Measurements from ENCODE around the gene FAM177A1. TPM values are rescaled to one million over a fixed set of nuclear protein-coding genes. Genes with fewer than 3 reads are reported as not detected.
"Not testable (repeated sequence)": the region's sequence is repeated elsewhere in the genome, so short reads cannot be mapped to it uniquely, and the experiment has no call there.

FAM177A1 gene
- 10 to 100 TPM; 44.3 to 64.5 TPM for total RNA-seq

GRCh38 chr14:35046048-35046750 is at the start of gene FAM177A1:
Gene FAM177A1, plus strand, starts transcription at chr14:35046272. Its CDS starts 192 bp downstream, at chr14:35046464.
- DNase-seq (ENCODE audit: low spot score in 2 of 2): peak; percentile 96 to 98
- ATAC-seq: peak; percentile 92 to 95
- Mint-ChIP-seq H3K36me3 (peaks cover 0 to 7% of the 10 kb centered on the region in 2 donors), H3K9me3 (no peaks in the 10 kb centered on the region), H3K27ac (peak within 1 kb of the TSS; percentile 95 to 99)

GRCh38 chr14:34997762-34998161 is 48.3 kb upstream of the FAM177A1 start:
- ATAC-seq (no peak), DNase-seq (ENCODE audit: low spot score in 2 of 2) (no peak)
- Mint-ChIP-seq H3K9me3 (no peaks in the 10 kb centered on the region), H3K27ac (no peak overlapping the region), H3K36me3 (peaks cover 0 to 7% of the 10 kb centered on the region in 2 donors)

- H3K27ac Mint-ChIP-seq: no peak overlapping the region
- DNase-seq (ENCODE audit: low spot score in 2 of 2): no peak
- H3K36me3 Mint-ChIP-seq: peaks cover 0 to 7% of the 10 kb centered on the region in 2 donors
- ATAC-seq: no peak
- no peaks in the 10 kb centered on the region for H3K9me3 Mint-ChIP-seq
Observed at GRCh38 chr14:34999500-34999899, 46.6 kb upstream of the FAM177A1 start.

- no peak for ATAC-seq
- no peaks in the 10 kb centered on the region for H3K9me3 Mint-ChIP-seq
- H3K36me3 Mint-ChIP-seq: peaks cover 0 to 7% of the 10 kb centered on the region in 2 donors
- no peak for DNase-seq (ENCODE audit: low spot score in 2 of 2)
- H3K27ac Mint-ChIP-seq: no peak overlapping the region
Observed at GRCh38 chr14:35001621-35002020, 44.5 kb upstream of the FAM177A1 start.

GRCh38 chr14:35004839-35005238 is 41.2 kb upstream of the FAM177A1 start:
- H3K36me3 Mint-ChIP-seq: no peaks in the 10 kb centered on the region
- H3K27ac Mint-ChIP-seq: no peak overlapping the region
- ATAC-seq (no peak), DNase-seq (ENCODE audit: low spot score in 2 of 2) (no peak)
- no peaks in the 10 kb centered on the region for H3K9me3 Mint-ChIP-seq

GRCh38 chr14:35016568-35016967 is 29.5 kb upstream of the FAM177A1 start:
- peaks cover 19 to 22% of the 10 kb centered on the region in 2 donors for H3K36me3 Mint-ChIP-seq
- no peak for DNase-seq (ENCODE audit: low spot score in 2 of 2)
- H3K9me3 Mint-ChIP-seq: no peaks in the 10 kb centered on the region
- no peak for ATAC-seq
- H3K27ac Mint-ChIP-seq: peak overlapping the region in 1 of 2 donors; percentile 82

- no peak for ATAC-seq
- H3K9me3 Mint-ChIP-seq: no peaks in the 10 kb centered on the region
- peaks cover 18 to 21% of the 10 kb centered on the region in 2 donors for H3K36me3 Mint-ChIP-seq
- H3K27ac Mint-ChIP-seq: no peak overlapping the region
- DNase-seq (ENCODE audit: low spot score in 2 of 2): no peak
Observed at GRCh38 chr14:35020713-35021112, 25.4 kb upstream of the FAM177A1 start.

GRCh38 chr14:35028435-35028834 is 17.6 kb upstream of the FAM177A1 start:
- no peak for ATAC-seq
- Mint-ChIP-seq H3K9me3 (peaks cover 2 to 3% of the 10 kb centered on the region in 2 donors), H3K27ac (no peak overlapping the region), H3K36me3 (peaks cover 10 to 38% of the 10 kb centered on the region in 2 donors)
- no peak for DNase-seq (ENCODE audit: low spot score in 2 of 2)

- Mint-ChIP-seq H3K9me3 (peaks cover 11 to 15% of the 10 kb centered on the region in 2 donors), H3K36me3 (peaks cover 29 to 54% of the 10 kb centered on the region in 2 donors)
- no peak for ATAC-seq
Observed at GRCh38 chr14:35032562-35032961, 13.5 kb upstream of the FAM177A1 start.

GRCh38 chr14:35034440-35034833 is 11.6 kb upstream of the FAM177A1 start:
- no peak overlapping the region for H3K27ac Mint-ChIP-seq
- peaks cover 11 to 15% of the 10 kb centered on the region in 2 donors for H3K9me3 Mint-ChIP-seq
- peak in 1 of 2 donors; percentile 11 for DNase-seq (ENCODE audit: low spot score in 2 of 2)
- no peak for ATAC-seq
- H3K36me3 Mint-ChIP-seq: peaks cover 24 to 41% of the 10 kb centered on the region in 2 donors

More at GRCh38 chr14:35032562-35032961, 13.5 kb upstream of the FAM177A1 start:
- no peak overlapping the region for H3K27ac Mint-ChIP-seq
- DNase-seq (ENCODE audit: low spot score in 2 of 2): no peak

- H3K9me3 Mint-ChIP-seq: peaks cover 11 to 15% of the 10 kb centered on the region in 2 donors
- H3K36me3 Mint-ChIP-seq: peaks cover 23 to 39% of the 10 kb centered on the region in 2 donors
- not testable (repeated sequence) for DNase-seq (ENCODE audit: low spot score in 2 of 2); H3K27ac Mint-ChIP-seq
- ATAC-seq: peak in 1 of 2 donors; percentile 24
Observed at GRCh38 chr14:35034944-35035554, 11.0 kb upstream of the FAM177A1 start.

GRCh38 chr14:35038312-35038711 is 7.8 kb upstream of the FAM177A1 start:
- Mint-ChIP-seq H3K9me3 (peaks cover 9 to 13% of the 10 kb centered on the region in 2 donors), H3K36me3 (peaks cover 21 to 28% of the 10 kb centered on the region in 2 donors)
- not testable (repeated sequence) for ATAC-seq; H3K27ac Mint-ChIP-seq; DNase-seq (ENCODE audit: low spot score in 2 of 2)

- H3K36me3 Mint-ChIP-seq: peaks cover 0 to 3% of the 10 kb centered on the region in 2 donors
- no peak overlapping the region for H3K27ac Mint-ChIP-seq
- DNase-seq (ENCODE audit: low spot score in 2 of 2) (no peak), ATAC-seq (no peak)
- no peaks in the 10 kb centered on the region for H3K9me3 Mint-ChIP-seq
Observed at GRCh38 chr14:35042632-35043031, 3.4 kb upstream of the FAM177A1 start.

GRCh38 chr14:35043046-35043445 is 3.0 kb upstream of the FAM177A1 start:
- Mint-ChIP-seq H3K36me3 (peaks cover 0 to 7% of the 10 kb centered on the region in 2 donors), H3K9me3 (no peaks in the 10 kb centered on the region), H3K27ac (no peak overlapping the region)
- no peak for ATAC-seq
- DNase-seq (ENCODE audit: low spot score in 2 of 2): no peak

- DNase-seq (ENCODE audit: low spot score in 2 of 2) (no peak), ATAC-seq (peak in 1 of 2 donors; percentile 11)
- Mint-ChIP-seq H3K36me3 (peaks cover 0 to 7% of the 10 kb centered on the region in 2 donors), H3K9me3 (no peaks in the 10 kb centered on the region), H3K27ac (peak overlapping the region; percentile 95 to 99)
Observed at GRCh38 chr14:35044939-35045797, 904 bp upstream of the FAM177A1 start.

- ATAC-seq (no peak), DNase-seq (ENCODE audit: low spot score in 2 of 2) (no peak)
- peak overlapping the region; percentile 95 to 99 for H3K27ac Mint-ChIP-seq
- peaks cover 0 to 7% of the 10 kb centered on the region in 2 donors for H3K36me3 Mint-ChIP-seq
- no peaks in the 10 kb centered on the region for H3K9me3 Mint-ChIP-seq
Observed at GRCh38 chr14:35045798-35046047, 349 bp upstream of the FAM177A1 start.
